B cell (primary cell): ENCODE results near the gene NEDD4.
"Not testable (repeated sequence)": the region's sequence is repeated elsewhere in the genome, so short reads cannot be mapped to it uniquely, and the experiment has no call there.

Source experiments
- EZH2 ChIP-seq: IDR thresholded peaks from 2 replicates; pipeline ENCODE4 v1.6.1; 2012; ENCODE audit warnings: borderline replicate concordance, low read depth, mild to moderate bottlenecking, moderate library complexity, low read length; ENCODE audit not compliant: insufficient read depth, poor library complexity, severe bottlenecking
- TF ChIP-seq, protein P1 (sequence below): fragments of 200-600 bp; IDR thresholded peaks from one replicate; pipeline ENCODE4 v1.8.0; 2022; ENCODE audit warnings: antibody characterized with exemption, mild to moderate bottlenecking

DNA sequence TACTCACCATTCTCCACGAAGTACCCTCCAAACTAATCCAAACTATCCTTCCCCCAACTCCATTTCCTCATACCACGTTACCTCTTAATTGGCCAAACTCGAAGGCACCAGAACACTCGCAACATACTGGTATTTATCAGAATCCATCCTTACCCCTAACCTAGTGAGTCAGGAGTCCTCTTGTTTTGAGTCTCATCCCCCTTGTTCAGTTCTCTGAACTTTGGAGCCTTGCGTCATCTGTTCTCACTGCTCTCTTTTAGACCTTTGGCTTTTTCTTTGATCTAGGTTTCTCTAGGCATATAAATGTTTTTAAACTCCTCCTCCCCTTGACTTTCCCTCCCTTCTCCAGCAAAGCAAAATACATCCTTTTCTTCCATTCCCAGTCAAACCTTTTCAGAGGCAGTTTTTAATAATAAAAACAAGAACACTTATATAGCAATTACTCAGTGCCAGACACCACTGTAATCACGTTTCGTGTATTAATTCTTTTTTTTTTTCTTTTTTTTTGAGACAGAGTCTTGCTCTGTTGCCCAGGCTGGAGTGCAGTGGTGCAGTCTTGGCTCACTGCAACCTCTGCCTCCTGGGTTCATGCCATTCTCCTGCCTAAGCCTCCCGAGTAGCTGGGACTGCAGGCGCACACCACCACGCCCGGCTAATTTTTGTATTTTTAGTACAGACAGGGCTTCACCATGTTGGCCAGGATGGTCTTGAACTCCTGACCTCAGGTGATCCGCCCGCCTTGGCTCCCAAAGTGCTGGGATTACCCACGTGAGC is 40.7 kb downstream of the NEDD4 start:
- TF ChIP-seq, protein P1, sequence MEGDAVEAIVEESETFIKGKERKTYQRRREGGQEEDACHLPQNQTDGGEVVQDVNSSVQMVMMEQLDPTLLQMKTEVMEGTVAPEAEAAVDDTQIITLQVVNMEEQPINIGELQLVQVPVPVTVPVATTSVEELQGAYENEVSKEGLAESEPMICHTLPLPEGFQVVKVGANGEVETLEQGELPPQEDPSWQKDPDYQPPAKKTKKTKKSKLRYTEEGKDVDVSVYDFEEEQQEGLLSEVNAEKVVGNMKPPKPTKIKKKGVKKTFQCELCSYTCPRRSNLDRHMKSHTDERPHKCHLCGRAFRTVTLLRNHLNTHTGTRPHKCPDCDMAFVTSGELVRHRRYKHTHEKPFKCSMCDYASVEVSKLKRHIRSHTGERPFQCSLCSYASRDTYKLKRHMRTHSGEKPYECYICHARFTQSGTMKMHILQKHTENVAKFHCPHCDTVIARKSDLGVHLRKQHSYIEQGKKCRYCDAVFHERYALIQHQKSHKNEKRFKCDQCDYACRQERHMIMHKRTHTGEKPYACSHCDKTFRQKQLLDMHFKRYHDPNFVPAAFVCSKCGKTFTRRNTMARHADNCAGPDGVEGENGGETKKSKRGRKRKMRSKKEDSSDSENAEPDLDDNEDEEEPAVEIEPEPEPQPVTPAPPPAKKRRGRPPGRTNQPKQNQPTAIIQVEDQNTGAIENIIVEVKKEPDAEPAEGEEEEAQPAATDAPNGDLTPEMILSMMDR: not testable (repeated sequence)
- TF ChIP-seq EZH2: not testable (repeated sequence)
